ENCODE results near the gene CLDN14. TPM values are rescaled to one million over a fixed set of nuclear protein-coding genes. Genes with fewer than 3 reads are reported as not detected.
A peak's percentile ranks its signal among the peaks of the same experiment; 100 is the strongest.

The CLDN14 gene
- total RNA-seq, 1 experiment from 2014 or later, result not detected

GRCh38 chr21:36441715-36442114 lies 38.2 kb downstream of the CLDN14 start:
- no peak for DNase-seq (ENCODE audit: extremely low read depth, low read depth)

GRCh38 chr21:36437745-36438128 lies 42.2 kb downstream of the CLDN14 start:
- DNase-seq (ENCODE audit: extremely low read depth, low read depth), result no peak

DNA sequence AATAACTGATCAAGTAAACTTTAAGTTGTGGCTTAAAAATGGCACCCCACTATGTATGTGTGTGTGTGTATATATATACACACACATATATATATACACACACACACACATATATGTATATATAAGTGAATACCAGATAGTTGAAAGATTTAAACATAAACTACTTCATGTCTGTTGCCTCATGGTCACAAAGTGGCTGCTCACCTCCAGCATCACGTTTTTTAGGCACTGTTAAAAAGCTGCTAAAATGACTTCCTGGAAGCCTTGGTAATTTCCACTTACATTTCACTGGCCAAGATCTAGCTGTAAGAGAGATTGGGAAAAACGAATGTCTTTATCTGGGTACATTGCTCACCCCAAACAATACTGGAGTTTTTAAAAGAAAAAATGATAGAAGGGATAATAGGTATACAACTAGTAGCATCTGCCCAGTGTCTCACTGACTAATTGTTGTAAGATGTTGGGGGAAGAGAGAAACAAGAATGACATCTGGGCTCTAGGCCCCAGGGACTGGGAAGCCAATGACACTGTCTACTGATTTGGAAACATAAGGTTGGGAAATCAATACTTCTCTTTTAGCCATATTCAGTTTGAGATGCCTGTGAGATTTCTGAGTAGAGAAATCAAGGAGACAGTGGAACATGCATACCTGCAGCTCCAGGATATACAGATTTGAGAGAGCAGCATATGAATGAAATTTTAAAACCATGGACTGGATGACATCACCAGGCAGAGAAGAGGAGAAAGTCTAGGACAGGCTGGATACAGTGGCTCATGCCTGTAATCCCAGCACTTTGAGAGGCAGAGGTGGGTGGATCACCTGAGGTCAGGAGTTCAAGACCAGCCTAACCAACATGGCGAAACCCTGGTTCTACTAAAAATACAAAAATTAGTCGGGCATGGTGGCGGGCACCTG lies 42.8 kb downstream of the CLDN14 start:
- no peak for DNase-seq (ENCODE audit: extremely low read depth, low read depth)

GRCh38 chr21:36434144-36434543 lies 45.8 kb downstream of the CLDN14 start:
- DNase-seq (ENCODE audit: extremely low read depth, low read depth), result no peak

DNA sequence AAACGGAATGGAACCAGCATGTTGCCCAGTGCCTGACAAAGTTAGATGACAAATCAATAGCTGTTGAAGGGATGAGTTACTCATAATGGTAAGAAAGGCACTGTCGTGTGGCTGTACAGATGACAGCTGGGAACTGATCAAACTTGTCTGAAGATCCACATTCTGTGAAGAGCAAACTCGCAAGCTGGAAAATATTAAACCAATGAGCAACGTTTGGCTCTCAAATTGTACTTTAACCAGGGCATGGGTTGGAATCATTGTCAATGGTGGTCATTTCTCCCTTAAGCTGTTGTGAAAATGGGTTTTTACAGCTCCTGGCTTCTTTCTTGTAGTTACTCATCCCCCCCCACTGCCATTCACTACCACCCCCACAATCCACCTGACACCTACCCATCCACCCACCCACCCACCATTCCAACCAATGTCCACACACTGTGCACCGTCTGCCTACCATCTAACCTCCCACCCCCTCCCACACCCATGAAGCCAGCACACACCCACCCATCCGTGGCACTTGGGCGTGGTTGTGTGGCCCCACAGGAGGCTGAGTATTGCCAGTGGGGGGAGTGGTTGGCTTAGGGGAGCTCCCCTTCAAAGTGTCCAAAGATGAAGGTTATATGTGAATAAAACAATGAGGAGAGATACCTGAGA lies 46.7 kb downstream of the CLDN14 start:
- DNase-seq (ENCODE audit: extremely low read depth, low read depth), result no peak

DNA sequence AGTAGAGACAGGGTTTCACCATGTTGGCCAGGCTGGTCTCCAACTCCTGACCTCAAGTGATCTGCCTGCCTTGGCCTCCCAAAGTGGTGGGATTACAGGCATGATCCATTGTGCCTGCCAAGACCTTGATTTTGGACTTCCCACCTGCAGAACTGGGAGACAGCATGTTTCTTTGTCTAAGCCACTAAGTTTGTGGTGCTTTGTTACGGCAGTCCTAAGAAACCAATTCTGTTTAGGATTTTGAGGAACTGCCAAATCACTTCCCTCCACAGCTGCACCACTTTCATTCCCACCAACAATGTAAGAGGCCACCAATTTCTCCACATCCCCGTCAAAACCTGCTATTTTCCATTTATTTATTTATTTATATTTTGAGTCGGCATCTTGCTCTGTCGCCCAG lies 48.7 kb downstream of the CLDN14 start:
- no peak for DNase-seq (ENCODE audit: extremely low read depth, low read depth)

DNA sequence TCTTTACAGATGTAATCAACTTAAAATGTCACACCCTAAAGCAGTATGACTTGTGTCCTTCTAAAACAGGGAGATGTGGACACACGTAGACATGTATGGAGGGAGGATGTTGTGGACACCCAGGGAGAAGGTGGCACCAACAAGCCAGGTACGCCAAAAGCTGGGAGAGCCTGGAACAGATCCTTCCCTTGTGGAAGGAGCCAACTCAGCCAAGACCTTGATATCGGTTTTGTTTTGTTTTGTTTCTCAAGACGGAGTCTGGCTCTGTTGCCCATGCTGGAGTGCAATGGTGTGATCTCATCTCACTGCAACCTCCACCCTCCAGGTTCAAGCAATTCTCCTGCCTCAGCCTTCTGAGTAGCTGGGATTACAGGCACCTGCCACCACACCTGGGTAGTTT lies 49.1 kb downstream of the CLDN14 start:
- DNase-seq (ENCODE audit: extremely low read depth, low read depth), result no peak

GRCh38 chr21:36429947-36430546 lies 49.9 kb downstream of the CLDN14 start:
- DNase-seq (ENCODE audit: extremely low read depth, low read depth), result peak; percentile 88

DNA sequence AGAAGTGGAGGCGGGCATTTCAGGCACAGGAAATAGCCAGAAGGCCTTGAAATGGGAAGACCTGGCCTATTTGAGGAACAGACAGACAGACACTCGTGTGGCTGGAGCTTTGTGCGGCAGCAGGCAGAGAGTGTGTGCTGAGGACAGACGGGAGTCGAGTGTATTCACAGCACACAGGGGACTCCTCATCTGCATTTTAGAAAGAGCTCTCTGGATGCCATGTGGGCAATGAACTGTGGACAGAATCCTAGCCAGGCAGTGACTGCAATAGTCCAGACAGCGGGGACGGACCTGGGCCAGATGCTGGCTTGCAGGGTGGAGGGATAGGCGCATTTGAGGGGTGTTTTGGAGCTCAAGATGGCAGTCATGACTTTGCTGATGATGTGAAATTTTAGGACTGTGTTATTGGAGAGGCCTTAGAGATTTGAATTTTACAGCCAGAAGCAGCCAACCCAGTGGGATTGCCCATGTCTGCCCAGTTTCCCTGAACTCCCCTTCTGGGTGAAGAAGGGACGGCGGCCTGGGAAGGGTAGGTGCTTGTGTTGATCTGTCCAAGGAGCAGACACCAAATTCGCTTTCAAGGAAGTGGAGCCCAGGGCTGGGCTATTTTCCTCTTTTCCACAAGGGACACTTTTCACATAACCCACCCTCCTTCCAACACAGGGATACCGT lies 51.0 kb downstream of the CLDN14 start:
- no peak for DNase-seq (ENCODE audit: extremely low read depth, low read depth)

DNA sequence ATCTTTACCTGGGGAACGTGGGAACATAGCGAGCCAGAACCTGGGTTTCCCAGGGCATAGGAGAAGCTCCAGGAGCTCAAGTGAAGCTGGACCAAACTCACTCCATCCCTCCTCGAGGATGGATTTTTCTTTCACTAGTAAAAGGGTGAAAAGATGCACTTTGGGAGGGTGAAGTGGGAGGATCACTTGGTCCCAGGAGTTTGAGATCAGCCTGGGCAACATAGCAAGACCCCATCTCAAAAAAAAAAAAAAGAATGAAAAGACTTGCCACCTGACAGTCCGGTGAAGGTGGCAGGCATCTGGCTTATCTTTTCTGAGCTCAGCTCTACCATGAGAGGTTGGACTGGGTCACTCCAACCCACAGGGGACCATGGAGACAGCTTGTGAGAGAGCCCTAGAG lies 52.4 kb downstream of the CLDN14 start:
- DNase-seq (ENCODE audit: extremely low read depth, low read depth), result no peak

- DNase-seq (ENCODE audit: extremely low read depth, low read depth), result no peak
Measured at GRCh38 chr21:36425286-36425685, 54.6 kb downstream of the CLDN14 start.

- no peak for DNase-seq (ENCODE audit: extremely low read depth, low read depth)
Measured at GRCh38 chr21:36424592-36424991, 55.3 kb downstream of the CLDN14 start.

DNA sequence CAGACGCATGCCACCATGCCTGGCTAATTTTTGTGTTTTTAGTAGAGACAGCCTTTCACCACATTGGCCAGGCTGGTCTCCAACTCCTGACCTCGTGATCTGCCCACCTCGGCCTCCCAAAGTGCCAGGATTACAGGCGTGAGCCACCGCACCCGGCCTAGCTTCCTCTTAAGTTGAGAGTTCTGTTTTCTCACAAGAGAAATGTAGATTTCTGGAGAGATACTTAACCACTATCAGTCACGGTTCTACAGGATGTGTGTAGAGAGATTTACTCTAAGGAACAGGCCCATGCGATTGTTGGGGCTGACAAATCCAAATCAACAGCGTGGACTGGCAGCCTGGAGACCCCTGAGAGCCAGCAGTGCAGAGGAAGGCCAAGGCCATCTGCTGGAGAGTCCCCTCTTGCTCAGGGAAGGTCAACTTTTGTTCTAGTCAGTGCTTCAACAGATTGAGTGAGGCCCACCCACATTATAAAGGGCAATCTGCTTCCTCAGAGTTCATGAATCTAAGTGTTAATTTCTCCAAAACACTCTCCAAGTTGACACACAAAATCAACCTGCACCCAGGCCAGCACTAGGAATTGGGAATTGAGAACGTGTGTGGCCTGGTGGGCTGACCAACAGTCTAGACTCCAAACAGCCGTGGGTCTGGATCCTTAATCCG lies 56.0 kb downstream of the CLDN14 start:
- DNase-seq (ENCODE audit: extremely low read depth, low read depth), result no peak

- peak; percentile 47 for DNase-seq (ENCODE audit: extremely low read depth, low read depth)
Measured at GRCh38 chr21:36422279-36423098, 57.4 kb downstream of the CLDN14 start.

DNA sequence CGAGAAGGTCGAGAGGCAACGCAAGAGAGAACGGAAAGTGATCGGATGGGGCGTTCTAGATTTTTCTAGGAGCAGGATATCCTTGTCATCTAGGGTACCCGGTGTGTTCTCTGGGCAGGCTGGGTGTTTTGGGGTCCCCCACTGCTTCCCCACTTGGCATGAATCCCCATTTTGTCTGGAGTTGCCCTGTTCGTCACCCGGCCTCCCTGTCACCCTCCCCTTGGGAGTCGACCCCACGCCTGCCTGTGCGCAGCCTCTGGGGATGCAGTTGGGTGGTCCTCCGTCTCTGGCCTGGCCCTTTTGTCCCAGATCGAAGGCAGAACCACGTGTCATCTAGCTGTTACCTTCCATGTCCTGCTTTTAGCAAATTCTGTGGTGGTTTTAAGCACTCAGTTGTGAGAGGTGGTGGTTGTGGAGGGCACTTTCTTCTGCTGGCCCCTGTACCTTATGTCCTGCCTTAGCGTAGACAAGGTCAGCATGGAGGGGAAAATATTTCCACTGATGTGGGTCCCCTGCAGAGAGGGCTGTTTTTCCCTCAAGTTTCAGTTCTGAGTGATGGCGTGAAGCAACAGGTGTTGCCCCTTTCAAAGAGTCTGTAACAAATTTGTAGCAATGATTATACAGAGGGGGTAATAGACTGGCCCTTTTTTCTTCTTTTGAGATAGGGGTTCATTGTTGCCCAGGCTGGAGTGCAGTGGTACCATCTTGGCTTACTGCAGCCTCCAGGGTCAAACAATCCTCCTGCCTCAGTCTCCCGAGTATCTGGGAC lies 59.2 kb downstream of the CLDN14 start:
- DNase-seq (ENCODE audit: extremely low read depth, low read depth), result no peak

DNA sequence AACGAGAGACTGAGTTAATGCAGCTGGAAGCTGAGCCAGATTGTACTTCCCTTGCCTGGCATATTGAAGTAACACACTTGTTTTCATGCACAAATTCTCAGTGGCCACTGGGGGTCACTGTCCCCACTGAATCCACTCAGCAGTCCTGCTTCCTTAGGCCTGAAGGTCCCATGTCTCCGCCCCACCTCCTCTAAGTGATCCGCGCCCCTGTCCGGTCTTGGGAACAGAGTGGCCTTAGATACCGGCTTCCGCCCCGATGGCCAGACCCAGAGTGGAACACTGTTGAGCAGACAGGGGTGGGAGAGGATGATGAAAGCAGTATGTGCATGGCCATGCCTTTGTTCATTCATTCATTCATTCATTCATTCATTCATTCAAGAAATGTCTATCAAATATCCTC lies 59.9 kb downstream of the CLDN14 start:
- DNase-seq (ENCODE audit: extremely low read depth, low read depth), result peak; percentile 72

DNA sequence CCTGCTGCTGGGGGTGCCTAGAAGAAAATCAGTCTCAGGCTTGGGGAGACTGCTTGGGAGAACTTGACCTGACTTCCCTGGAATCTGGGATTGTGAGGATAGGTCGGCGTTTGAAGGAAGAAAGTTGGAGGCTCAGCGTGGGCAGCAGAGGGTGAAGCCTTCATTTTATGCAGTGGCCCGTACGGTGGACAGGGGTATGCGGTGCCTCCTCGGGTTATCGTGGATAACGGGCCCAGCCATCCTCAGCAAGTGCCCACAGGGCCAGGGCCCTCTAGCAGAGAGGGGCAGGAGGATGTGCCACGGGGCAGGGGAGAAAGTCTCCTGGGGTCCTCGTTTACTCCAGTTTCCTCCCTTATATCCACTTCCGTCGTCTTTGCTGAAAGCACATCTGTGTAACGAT lies 60.7 kb downstream of the CLDN14 start:
- DNase-seq (ENCODE audit: extremely low read depth, low read depth), result no peak

- DNase-seq (ENCODE audit: extremely low read depth, low read depth), result no peak
Measured at GRCh38 chr21:36415375-36415774, 64.5 kb downstream of the CLDN14 start.

- no peak for DNase-seq (ENCODE audit: extremely low read depth, low read depth)
Measured at GRCh38 chr21:36412916-36413315, 67.0 kb downstream of the CLDN14 start.
